Measurements from ENCODE around the gene RBP4. TPM values are rescaled to one million over a fixed set of nuclear protein-coding genes. Genes with fewer than 3 reads are reported as not detected.

The RBP4 gene
- total RNA-seq, 2 donors from 2014 or later: 0.64 to 5.3 TPM

GRCh38 chr10:93584445-93584844, 16.6 kb downstream of the RBP4 start:
- TF ChIP-seq POLR2A (IDR thresholded peaks at IDR 0.05) (no peak), POLR2AphosphoS5 (IDR thresholded peaks at IDR 0.05) (no peak), CTCF (IDR thresholded peaks at IDR 0.05) (no peak)
- 90% methylated on average over 7 of the region's 7 CpGs for WGBS
- intact Hi-C loops (cut with DNase I): no loop called here
- no peak for DNase-seq (ENCODE audit: low spot score)
- Histone ChIP-seq H3K4me3 (no peak overlapping the region), H3K4me1 (replicated peaks) (no peaks in the 10 kb centered on the region), H3K27me3 (replicated peaks; ENCODE audit: insufficient read depth) (no peaks in the 10 kb centered on the region), H3K27ac (no peak overlapping the region), H3K9me3 (no peaks in the 10 kb centered on the region), H3K36me3 (no peaks in the 10 kb centered on the region)

- WGBS: 43% methylated on average over 6 of the region's 6 CpGs
- no peak for DNase-seq (ENCODE audit: low spot score)
- peaks cover 8% of the 10 kb centered on the region for H3K4me1 ChIP-seq (replicated peaks)
- H3K27me3 ChIP-seq (replicated peaks; ENCODE audit: insufficient read depth): no peaks in the 10 kb centered on the region
- no peaks in the 10 kb centered on the region for H3K36me3 ChIP-seq
- no peaks in the 10 kb centered on the region for H3K9me3 ChIP-seq
- H3K4me3 ChIP-seq: no peak overlapping the region
- intact Hi-C loops (cut with DNase I): no loop called here
- TF ChIP-seq POLR2AphosphoS5 (IDR thresholded peaks at IDR 0.05) (no peak), POLR2A (IDR thresholded peaks at IDR 0.05) (no peak), CTCF (IDR thresholded peaks at IDR 0.05) (no peak)
- H3K27ac ChIP-seq: no peak overlapping the region
Measured at GRCh38 chr10:93580828-93581227, 20.2 kb downstream of the RBP4 start.

- intact Hi-C loops (cut with DNase I): no loop called here
- Histone ChIP-seq H3K4me3 (no peak overlapping the region), H3K36me3 (no peaks in the 10 kb centered on the region), H3K27me3 (replicated peaks; ENCODE audit: insufficient read depth) (no peaks in the 10 kb centered on the region), H3K4me1 (replicated peaks) (peaks cover 8% of the 10 kb centered on the region), H3K27ac (no peak overlapping the region), H3K9me3 (no peaks in the 10 kb centered on the region)
- no peak for DNase-seq (ENCODE audit: low spot score)
- WGBS: 84% methylated on average over 3 of the region's 3 CpGs
- no peak for TF ChIP-seq POLR2A (IDR thresholded peaks at IDR 0.05)
- no peak for TF ChIP-seq CTCF (IDR thresholded peaks at IDR 0.05)
- no peak for TF ChIP-seq POLR2AphosphoS5 (IDR thresholded peaks at IDR 0.05)
Measured at GRCh38 chr10:93579985-93580711, 20.9 kb downstream of the RBP4 start.

GRCh38 chr10:93579089-93579488, 21.9 kb downstream of the RBP4 start:
- Histone ChIP-seq H3K4me3 (no peak overlapping the region), H3K36me3 (no peaks in the 10 kb centered on the region), H3K27me3 (replicated peaks; ENCODE audit: insufficient read depth) (no peaks in the 10 kb centered on the region), H3K27ac (no peak overlapping the region), H3K4me1 (replicated peaks) (peaks cover 8% of the 10 kb centered on the region), H3K9me3 (no peaks in the 10 kb centered on the region)
- intact Hi-C loops (cut with DNase I): no loop called here
- WGBS: 89% methylated on average over 7 of the region's 7 CpGs
- TF ChIP-seq POLR2A (IDR thresholded peaks at IDR 0.05): no peak
- TF ChIP-seq POLR2AphosphoS5 (IDR thresholded peaks at IDR 0.05): no peak
- TF ChIP-seq CTCF (IDR thresholded peaks at IDR 0.05): no peak
- no peak for DNase-seq (ENCODE audit: low spot score)

- H3K9me3 ChIP-seq: no peaks in the 10 kb centered on the region
- H3K4me1 ChIP-seq (replicated peaks): peaks cover 8% of the 10 kb centered on the region
- no peak overlapping the region for H3K4me3 ChIP-seq
- no peak for DNase-seq (ENCODE audit: low spot score)
- intact Hi-C loops (cut with DNase I): no loop called here
- 94% methylated on average over 3 of the region's 3 CpGs for WGBS
- H3K27me3 ChIP-seq (replicated peaks; ENCODE audit: insufficient read depth): no peaks in the 10 kb centered on the region
- H3K36me3 ChIP-seq: no peaks in the 10 kb centered on the region
- no peak for TF ChIP-seq CTCF (IDR thresholded peaks at IDR 0.05)
- TF ChIP-seq POLR2A (IDR thresholded peaks at IDR 0.05): no peak
- no peak for TF ChIP-seq POLR2AphosphoS5 (IDR thresholded peaks at IDR 0.05)
- H3K27ac ChIP-seq: peak overlapping the region in 1 of 2 donors; percentile 18
Measured at GRCh38 chr10:93577565-93577964, 23.5 kb downstream of the RBP4 start.
